ENCODE measurements around the gene GUSB. TPM values are rescaled to one million over a fixed set of nuclear protein-coding genes. Genes with fewer than 3 reads are reported as not detected.
A peak's percentile ranks its signal among the peaks of the same experiment; 100 is the strongest.
"Not testable (repeated sequence)": the region's sequence is repeated elsewhere in the genome, so short reads cannot be mapped to it uniquely, and the experiment has no call there.

The GUSB gene
- total RNA-seq, 1 donor from 2014 or later: 53.6 TPM

DNA sequence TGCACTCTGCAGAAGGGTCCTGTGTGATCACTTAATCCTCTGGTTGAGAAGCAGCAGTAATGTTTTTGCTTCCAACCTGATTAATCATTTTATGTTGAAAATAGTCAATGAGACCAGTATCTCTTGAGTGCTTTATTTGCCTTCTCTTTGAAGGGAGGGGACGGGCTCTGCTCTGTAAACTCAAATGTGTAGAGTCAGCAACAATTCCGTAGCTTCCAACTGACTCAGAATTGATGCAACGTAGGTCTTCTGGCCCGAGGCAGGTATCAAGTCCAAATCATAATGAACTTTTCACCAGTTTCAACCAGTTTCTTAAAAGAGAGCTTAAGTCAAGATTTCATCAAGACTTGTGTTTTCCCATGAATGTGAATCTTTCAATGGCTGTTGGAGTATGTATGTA lies 26.3 kb downstream of the GUSB start:
- Mint-ChIP-seq H3K27ac (ENCODE audit: unreplicated experiment) (no peak overlapping the region), H3K36me3 (ENCODE audit: low read depth, unreplicated experiment) (peaks cover 10% of the 10 kb centered on the region), H3K27me3 (ENCODE audit: unreplicated experiment) (no peaks in the 10 kb centered on the region), H3K4me1 (ENCODE audit: unreplicated experiment) (no peaks in the 10 kb centered on the region), H3K4me3 (ENCODE audit: unreplicated experiment) (no peak overlapping the region), H3K9me3 (ENCODE audit: unreplicated experiment) (no peaks in the 10 kb centered on the region)
- TF ChIP-seq, protein P1, sequence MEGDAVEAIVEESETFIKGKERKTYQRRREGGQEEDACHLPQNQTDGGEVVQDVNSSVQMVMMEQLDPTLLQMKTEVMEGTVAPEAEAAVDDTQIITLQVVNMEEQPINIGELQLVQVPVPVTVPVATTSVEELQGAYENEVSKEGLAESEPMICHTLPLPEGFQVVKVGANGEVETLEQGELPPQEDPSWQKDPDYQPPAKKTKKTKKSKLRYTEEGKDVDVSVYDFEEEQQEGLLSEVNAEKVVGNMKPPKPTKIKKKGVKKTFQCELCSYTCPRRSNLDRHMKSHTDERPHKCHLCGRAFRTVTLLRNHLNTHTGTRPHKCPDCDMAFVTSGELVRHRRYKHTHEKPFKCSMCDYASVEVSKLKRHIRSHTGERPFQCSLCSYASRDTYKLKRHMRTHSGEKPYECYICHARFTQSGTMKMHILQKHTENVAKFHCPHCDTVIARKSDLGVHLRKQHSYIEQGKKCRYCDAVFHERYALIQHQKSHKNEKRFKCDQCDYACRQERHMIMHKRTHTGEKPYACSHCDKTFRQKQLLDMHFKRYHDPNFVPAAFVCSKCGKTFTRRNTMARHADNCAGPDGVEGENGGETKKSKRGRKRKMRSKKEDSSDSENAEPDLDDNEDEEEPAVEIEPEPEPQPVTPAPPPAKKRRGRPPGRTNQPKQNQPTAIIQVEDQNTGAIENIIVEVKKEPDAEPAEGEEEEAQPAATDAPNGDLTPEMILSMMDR (IDR thresholded peaks at IDR 0.05; ENCODE audit: unreplicated experiment): no peak
- DNase-seq (ENCODE audit: low spot score): no peak

DNA sequence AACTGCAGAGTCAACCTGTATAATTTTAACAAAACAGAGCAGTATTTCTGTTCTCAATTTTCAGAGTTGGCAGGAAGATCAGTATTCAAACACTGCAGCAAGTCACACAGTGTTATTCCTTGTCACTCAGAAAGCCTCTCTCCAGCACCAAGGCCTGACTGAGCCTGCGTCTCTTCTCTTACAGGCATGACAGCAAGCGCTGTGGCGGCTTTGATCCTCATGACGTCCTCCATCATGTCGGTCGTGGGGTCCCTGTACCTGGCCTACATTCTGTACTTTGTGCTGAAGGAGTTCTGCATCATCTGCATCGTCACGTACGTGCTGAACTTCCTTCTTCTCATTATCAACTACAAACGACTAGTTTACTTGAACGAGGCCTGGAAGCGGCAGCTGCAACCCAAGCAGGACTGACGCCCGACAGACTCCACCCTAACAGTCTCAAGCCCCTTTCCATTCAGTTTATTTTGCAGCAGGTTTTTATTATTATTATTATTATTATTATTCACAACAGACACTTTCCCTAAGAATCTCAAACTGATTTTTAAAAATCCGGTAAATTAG lies 28.0 kb downstream of the GUSB start:
- Mint-ChIP-seq H3K4me1 (ENCODE audit: unreplicated experiment) (no peaks in the 10 kb centered on the region), H3K36me3 (ENCODE audit: low read depth, unreplicated experiment) (peaks cover 8% of the 10 kb centered on the region), H3K4me3 (ENCODE audit: unreplicated experiment) (no peak overlapping the region), H3K27ac (ENCODE audit: unreplicated experiment) (no peak overlapping the region), H3K27me3 (ENCODE audit: unreplicated experiment) (no peaks in the 10 kb centered on the region), H3K9me3 (ENCODE audit: unreplicated experiment) (no peaks in the 10 kb centered on the region)
- TF ChIP-seq, protein P1 (IDR thresholded peaks at IDR 0.05; ENCODE audit: unreplicated experiment): no peak
- DNase-seq (ENCODE audit: low spot score): no peak

DNA sequence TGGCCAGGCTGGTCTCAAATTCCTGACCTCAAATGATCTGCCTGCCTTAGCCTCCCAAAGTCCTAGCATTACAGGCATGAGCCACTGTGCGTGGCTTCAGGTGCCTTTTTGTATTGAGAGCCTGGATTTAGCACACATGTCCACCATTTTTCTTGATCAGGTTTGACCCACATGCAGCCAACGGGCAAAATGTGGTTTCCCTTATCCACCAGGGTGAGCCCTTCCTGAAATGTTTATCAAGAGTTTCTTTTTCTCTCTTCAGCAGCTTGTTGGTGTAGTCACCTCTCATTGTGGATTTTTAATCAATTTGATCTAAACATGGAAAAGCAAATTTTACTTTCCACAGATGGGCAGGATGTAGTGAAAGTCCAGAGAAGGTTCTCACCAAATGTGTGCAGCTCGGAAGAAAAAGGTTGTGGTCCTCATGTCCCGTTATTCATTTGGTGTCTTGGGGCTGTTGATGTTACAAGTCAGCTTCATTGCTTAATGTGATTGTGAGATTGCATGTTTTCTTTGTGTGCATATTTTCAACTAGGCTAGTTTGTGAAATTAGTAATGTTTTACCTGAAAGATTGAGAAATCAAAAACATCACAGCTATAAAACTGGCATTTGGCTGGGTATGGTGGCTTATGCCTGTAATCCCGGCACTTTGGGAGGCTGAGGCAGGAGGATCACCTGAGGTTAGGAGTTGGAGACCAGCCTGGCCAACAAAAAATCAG lies 28.9 kb downstream of the GUSB start:
- H3K27ac Mint-ChIP-seq (ENCODE audit: unreplicated experiment): no peak overlapping the region
- H3K9me3 Mint-ChIP-seq (ENCODE audit: unreplicated experiment): no peaks in the 10 kb centered on the region
- DNase-seq (ENCODE audit: low spot score): no peak
- no peaks in the 10 kb centered on the region for H3K4me1 Mint-ChIP-seq (ENCODE audit: unreplicated experiment)
- no peak overlapping the region for H3K4me3 Mint-ChIP-seq (ENCODE audit: unreplicated experiment)
- TF ChIP-seq, protein P1 (IDR thresholded peaks at IDR 0.05; ENCODE audit: unreplicated experiment): no peak
- peaks cover 8% of the 10 kb centered on the region for H3K36me3 Mint-ChIP-seq (ENCODE audit: low read depth, unreplicated experiment)
- H3K27me3 Mint-ChIP-seq (ENCODE audit: unreplicated experiment): no peaks in the 10 kb centered on the region

DNA sequence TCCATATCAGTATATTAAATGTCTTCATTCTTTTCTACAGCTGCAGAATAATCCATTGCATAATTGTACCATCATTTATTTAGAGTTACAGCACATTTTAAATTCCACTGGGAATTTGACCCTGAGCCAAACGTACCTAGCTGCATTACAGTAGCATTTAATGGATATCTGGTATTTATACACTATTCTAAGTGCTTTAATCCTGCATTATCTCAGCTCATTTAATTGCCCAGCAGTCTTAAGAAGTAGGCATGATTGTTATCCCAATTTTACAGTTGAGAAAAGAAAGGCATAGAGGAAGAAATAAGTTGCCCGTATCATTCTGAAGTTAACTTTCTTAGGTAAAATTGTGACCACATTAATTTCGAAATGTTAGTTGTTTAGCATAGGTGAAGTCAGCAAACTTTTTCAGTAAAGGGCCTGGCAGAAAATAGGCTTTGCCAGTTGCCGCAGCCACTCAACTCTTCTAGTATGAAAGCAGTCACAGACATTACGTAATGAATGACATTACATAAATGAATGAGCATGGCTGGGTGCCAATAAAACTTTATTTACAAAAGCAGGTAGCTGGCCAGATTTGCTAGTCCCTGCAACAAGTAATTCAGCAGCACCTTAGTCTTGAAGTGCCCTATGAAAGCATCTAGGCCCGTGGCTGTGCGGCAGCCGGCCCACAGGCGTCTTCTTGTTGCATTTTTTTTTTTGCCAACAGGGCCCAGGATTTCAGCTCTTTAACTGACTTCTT lies 30.0 kb downstream of the GUSB start:
- Mint-ChIP-seq H3K27me3 (ENCODE audit: unreplicated experiment) (no peaks in the 10 kb centered on the region), H3K4me1 (ENCODE audit: unreplicated experiment) (no peaks in the 10 kb centered on the region), H3K27ac (ENCODE audit: unreplicated experiment) (no peak overlapping the region), H3K9me3 (ENCODE audit: unreplicated experiment) (no peaks in the 10 kb centered on the region), H3K4me3 (ENCODE audit: unreplicated experiment) (no peak overlapping the region), H3K36me3 (ENCODE audit: low read depth, unreplicated experiment) (peaks cover 8% of the 10 kb centered on the region)
- TF ChIP-seq, protein P1 (IDR thresholded peaks at IDR 0.05; ENCODE audit: unreplicated experiment): no peak
- DNase-seq (ENCODE audit: low spot score): no peak

DNA sequence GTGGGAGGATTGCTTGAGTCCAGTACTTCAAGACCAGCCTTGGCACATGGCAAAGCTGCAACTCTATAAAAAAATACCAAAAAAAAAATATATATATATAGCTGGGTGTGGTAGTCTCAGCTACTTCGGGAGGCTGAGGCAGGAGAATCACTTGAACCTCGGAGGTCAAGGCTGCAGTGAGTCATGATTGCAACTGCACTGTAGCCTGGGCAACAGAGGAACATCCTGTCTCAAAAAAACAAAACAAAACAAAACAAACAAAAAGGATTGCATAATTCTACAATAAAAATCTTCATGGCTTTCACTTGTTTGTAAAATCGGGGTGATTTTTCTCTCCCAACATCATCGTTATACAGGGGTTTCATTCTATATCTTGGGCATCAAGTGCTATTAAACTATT lies 35.1 kb downstream of the GUSB start:
- DNase-seq (ENCODE audit: low spot score): no peak
- TF ChIP-seq, protein P1 (IDR thresholded peaks at IDR 0.05; ENCODE audit: unreplicated experiment): no peak

DNA sequence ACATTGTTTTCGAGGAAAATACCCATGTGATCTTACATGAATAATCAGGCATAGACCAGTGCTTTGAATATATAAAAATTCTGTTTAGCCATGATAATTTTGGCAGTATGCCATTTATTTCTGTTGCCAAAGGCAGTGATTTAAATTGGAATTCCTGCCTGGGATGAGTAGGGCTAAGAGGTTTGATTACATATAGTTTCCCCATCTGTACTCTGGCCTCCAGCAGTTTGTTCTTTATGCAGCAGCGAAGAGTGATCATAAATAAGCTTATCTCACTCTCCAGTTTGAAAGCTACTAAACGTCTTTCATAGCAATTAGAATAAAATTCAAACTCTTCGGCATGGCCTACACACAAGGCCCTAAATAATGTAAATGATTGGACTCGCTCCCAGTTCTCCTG lies 36.2 kb downstream of the GUSB start:
- H3K9me3 Mint-ChIP-seq (ENCODE audit: unreplicated experiment); H3K36me3 Mint-ChIP-seq (ENCODE audit: low read depth, unreplicated experiment); H3K27ac Mint-ChIP-seq (ENCODE audit: unreplicated experiment); DNase-seq (ENCODE audit: low spot score); H3K27me3 Mint-ChIP-seq (ENCODE audit: unreplicated experiment); H3K4me3 Mint-ChIP-seq (ENCODE audit: unreplicated experiment); H3K4me1 Mint-ChIP-seq (ENCODE audit: unreplicated experiment): not testable (repeated sequence)

More for the DNA sequence above, 35.1 kb downstream of the GUSB start:
- Mint-ChIP-seq H3K27me3 (ENCODE audit: unreplicated experiment) (peaks cover 2% of the 10 kb centered on the region), H3K4me3 (ENCODE audit: unreplicated experiment) (no peak overlapping the region), H3K27ac (ENCODE audit: unreplicated experiment) (peak overlapping the region; percentile 94), H3K36me3 (ENCODE audit: low read depth, unreplicated experiment) (no peaks in the 10 kb centered on the region), H3K9me3 (ENCODE audit: unreplicated experiment) (no peaks in the 10 kb centered on the region), H3K4me1 (ENCODE audit: unreplicated experiment) (no peaks in the 10 kb centered on the region)
